IPS DF 4.7 (cell line): ENCODE measurements around the gene SLC38A6.

ENCODE experiments used
- DNase-seq: peaks from one replicate; pipeline ENCODE4 v3.0.0-alpha.2; 2013; ENCODE audit warnings: low spot score; ENCODE audit errors: extremely low read depth

Gene SLC38A6

GRCh38 chr14:60977847-60978246, 3.2 kb upstream of the SLC38A6 start:
- DNase-seq = no peak

GRCh38 chr14:60981633-60982455, 799 bp downstream of the SLC38A6 start:
- no peak for DNase-seq

GRCh38 chr14:60984196-60984595, 3.2 kb downstream of the SLC38A6 start:
- no peak for DNase-seq

DNA sequence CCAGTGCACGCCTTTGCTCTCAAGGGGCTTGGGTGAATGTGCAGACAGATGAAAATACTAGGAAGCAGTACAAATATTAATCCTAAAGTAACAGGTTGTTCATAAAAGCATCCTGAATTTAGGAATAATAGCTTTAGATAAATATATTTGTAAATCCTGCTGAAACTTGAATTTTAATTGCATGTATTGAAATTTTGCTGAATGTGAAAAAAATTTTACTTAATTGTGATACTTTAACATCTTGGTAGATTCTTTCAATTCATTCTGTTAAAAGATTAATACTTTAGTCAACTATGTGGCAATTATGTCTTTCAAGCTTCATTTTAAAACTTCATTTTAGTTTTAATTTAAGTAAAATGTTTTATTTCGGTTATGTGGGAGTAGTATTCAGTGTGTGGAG, 5.5 kb downstream of the SLC38A6 start:
- no peak for DNase-seq

GRCh38 chr14:60989599-60989998, 8.6 kb downstream of the SLC38A6 start:
- DNase-seq = no peak

- no peak for DNase-seq
These were observed 17.6 kb downstream of the SLC38A6 start for GRCh38 chr14:60998617-60999016.

- no peak for DNase-seq
These were observed 18.5 kb downstream of the SLC38A6 start for GRCh38 chr14:60999536-60999935.

DNA sequence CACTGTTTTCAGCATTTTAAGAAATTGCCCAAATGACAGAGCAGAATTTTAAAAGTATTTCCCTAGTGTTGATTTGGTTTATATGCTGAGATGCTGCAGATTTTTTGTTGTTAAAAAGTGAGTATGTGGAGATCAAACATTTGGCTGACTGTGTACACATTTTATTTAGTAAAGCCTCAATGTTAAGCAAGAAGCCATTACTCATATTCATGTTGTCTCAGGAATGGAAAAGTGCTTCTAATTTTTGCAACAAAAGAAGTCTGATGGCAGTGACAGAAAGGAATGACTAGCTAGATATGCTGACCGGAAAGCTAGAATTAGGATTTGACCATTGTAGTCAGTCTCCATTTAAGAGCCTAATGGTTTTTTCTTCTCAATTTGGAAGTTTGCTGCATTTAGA, 22.5 kb downstream of the SLC38A6 start:
- DNase-seq = no peak

- DNase-seq = no peak
These were observed 38.5 kb downstream of the SLC38A6 start for GRCh38 chr14:61019537-61019936.

- DNase-seq = peak; percentile 30
These were observed 44.5 kb downstream of the SLC38A6 start for GRCh38 chr14:61025251-61026223.

DNA sequence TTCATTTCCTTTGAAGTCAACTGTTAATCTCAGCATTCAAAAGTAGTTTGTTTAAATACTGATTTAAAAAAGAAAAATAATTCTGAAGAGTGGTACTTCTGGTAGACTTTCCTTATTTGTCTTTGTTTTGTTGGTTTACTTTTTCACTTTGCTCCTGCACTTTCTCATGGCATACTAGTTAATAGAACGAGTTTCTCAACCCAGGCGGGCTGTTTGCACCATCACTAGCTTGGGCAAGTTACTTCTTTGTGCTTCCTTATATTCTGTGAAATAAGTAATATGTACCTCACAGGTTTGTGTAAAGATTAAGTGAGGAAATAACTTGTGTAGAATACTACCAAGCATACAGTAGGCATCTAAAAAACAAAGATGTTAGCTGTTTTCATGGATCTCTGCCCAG, 45.5 kb downstream of the SLC38A6 start:
- no peak for DNase-seq

DNA sequence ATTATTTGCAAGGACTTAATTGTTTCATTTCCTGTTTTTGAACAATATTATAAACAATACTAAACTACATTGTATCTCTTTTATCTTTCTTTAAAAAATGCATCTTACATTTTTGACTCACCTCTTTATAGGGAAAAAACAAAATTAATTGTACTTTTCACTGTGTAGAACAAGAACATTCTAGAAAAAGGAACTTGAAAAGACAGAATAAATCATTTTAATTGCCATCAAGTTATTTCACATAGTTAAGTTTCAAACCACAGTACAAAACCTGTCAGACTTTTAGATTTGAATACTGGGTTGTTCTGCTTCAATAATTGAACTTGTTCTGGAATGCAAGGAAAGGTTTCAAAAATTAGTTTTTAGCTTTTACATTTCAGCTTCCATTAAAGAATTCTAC, 50.0 kb downstream of the SLC38A6 start:
- DNase-seq = no peak

DNA sequence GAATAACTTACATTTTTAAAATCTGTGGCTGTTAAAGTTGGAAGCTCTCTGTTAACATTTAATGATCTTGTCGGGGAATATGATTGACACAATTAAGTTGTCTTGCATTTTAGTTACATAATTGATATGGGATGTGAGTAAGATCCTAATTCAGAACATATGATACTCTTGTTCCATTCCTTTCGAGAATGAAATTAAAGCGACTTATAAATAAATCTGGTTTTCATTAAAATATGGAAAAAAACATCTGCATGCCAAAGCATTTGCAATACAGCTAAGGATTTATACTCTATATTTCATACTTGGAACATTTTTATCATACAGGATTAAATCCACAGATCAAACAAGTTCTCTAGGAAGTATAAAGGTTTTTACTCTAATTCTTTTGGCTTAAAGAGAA, 52.0 kb downstream of the SLC38A6 start:
- DNase-seq = no peak

DNA sequence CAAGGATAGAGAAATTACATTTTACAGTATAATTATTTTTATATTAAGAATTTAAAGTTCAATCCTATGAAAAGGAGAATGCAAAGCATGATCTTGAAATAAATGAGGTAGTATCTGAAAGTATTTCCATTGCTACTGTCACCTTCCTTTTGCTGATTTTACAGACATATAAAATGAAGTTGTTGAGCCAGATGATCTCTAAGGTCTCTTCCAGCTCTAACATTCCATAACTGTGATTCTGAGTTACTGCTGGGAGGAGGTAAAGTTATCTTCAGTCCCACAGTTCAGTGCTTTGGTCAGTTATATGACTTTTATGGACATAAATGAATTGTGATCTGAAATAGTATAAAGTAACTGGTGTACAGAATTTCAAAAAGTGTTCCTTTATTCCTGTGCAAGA, 52.8 kb downstream of the SLC38A6 start:
- DNase-seq = no peak

DNA sequence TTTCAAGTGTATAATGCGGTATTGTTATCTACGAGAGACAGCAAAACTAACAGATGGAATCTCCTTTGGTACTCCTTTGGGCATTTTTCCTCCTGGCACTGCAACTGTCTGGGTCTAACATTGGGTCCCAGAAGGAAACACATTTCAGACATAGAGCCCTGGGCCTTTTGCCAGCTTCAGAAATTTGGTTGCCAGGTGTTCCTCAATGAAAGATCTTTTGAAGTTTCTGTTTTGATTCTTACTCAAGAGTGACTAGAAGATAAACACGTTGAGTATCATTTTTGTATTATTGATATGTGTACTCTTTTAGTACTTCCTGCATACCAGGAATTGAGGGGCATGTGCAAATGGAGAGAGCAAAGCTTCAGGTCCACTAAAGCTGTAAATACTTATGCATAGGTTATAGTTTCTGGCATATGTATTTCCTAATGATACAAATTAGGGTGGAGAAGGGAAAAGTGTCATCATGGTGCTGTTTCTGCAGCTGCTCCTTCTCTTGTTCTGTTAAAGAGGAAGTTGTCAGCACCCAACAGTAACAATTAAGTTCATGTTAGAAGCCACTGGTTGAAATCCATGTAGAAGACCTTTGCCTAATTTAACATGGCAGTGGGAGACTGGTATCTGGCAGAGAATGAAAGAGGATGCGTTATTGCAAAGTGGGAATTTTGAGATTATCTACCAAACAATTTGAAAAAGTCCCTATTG, 53.5 kb downstream of the SLC38A6 start:
- DNase-seq = no peak

DNA sequence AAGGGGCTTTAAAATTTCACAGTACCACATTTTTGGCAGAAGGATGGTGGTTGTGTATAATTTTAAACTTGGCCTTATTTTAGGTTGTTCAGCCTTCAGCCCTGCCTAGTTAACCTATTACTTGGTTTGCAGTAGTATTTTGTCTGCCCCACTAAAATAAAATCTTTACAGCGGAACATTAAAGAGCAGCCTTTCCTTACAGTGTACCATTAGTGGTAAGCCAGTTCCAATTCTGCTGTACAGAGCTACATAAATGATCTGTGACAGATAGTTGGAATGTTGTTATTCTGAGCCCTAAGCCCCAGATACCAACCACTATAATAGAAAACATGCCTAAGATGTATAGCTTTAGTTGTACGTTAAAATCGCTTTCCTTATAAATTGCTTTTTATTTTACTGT, 56.2 kb downstream of the SLC38A6 start:
- no peak for DNase-seq

- DNase-seq = no peak
These were observed 60.7 kb downstream of the SLC38A6 start for GRCh38 chr14:61041704-61042103.

DNA sequence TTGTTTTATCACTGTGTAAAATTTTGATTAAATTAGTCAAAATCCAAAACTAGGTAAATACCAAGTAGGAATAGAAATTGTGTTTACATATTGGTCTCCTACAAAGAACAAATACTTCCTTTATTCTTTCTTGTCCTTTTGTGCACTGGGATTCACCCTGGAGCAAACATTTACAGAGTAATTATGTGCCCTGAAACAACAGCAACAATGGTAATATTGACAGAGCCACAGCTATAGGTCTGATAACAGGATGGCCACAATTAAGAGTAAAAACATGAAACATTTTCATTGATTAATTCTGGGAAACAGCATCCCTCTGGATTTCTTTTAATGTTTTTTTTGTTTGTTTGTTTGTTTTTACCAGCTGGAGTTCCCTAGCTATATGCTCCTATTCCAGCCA, 61.2 kb downstream of the SLC38A6 start:
- no peak for DNase-seq

DNA sequence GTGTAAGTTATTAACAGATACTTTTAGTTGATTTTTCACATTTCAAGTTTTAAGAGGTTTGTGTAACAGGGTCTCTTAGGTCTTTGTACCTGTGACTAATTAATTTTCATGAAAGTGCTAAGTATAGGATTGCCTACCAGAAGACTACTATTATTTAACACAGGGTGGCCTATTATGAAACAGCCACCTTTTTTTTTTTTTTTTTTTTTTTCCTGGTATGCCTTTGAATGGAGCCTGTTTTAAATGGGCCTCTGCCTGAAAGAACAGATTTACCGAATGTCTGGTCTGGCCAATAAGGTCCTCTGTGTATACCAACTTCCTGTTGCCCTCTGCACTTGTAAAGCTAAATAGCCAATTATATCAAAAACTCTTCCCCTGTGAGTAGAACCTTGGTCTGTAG, 62.5 kb downstream of the SLC38A6 start:
- DNase-seq = no peak

DNA sequence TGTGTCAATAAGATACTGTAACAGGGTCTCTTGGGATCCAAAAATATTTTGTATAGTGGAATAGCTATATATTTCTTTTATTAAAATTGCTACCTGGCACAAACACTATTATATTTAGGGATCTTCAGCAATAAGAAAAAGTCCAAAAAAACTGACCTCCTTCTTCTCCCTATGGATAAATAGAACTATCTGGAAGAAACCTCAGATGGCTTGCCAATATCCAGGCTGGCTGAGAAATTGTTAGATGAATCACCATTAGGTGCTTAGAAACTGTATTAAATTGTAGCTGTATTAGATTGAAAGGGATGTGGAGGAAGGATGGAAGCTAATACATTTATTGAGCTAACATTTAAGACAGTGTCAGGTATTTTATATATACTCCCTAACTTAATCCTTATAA, 66.0 kb downstream of the SLC38A6 start:
- DNase-seq = no peak

- no peak for DNase-seq
These were observed 67.6 kb downstream of the SLC38A6 start for GRCh38 chr14:61048640-61049039.

GRCh38 chr14:61050417-61050816, 69.4 kb downstream of the SLC38A6 start:
- no peak for DNase-seq
